ENCODE results near the gene SKAP1. TPM values are rescaled to one million over a fixed set of nuclear protein-coding genes. Genes with fewer than 3 reads are reported as not detected.
A peak's percentile ranks its signal among the peaks of the same experiment; 100 is the strongest.

SKAP1 gene
- polyA plus RNA-seq: 100 to 1,000 TPM; 325 to 458 (median 329) TPM

DNA sequence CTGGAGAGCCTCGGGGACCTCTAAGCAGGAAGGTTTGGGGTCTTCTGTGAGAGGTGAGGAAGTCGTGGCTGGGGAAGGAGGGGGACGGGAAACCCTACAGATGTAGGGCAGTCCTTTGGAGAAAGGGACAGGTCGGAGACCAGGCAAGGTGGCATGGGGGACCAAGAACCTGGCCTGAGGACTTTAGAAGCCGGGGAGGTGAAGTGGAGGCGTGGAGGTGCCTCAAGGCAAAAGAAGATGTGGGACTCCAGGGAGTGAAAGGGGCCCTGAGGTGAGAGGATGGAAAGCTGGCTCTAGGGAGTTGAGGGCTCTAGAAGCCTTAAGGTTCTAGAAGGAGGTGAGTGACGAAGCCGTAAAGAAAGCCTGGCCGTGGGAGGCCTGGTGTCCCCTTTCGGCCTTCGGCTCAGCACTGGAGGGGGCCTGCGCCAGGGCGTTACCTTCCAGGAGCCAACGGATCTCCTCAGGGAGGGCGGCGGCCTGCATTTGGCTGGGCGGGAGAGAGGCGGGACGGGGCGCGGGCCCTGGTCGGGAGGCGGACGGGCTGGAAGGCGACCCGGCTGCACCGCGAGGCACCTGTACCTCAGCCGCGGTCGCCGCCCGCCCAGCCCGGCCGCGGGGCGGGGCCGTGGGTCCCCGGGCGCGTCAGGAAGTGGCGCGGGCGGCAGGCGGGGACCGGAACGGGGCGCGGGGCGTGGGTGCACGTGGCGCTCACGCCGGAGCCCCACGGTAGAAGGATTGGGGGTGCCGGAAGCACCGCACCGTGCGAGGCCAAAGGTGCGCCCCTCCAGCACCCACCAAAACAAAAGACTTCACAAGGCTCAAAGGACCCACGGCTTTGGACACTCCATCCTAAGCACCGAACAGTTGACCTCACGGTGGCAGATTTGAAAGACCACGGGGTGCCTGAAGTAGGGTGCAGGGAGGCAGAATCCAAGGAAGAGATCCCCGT, at the start of gene SKAP1:
SKAP1 (minus strand) TSS at position 577 of the 949 bp plus-strand sequence.
- Mint-ChIP-seq H3K27me3 (ENCODE audit: low read depth in 3 of 3) (peaks cover 7 to 8% (median 7%) of the 10 kb centered on the region in 3 donors), H3K36me3 (peaks cover 0 to 3% (median 0%) of the 10 kb centered on the region in 3 donors), H3K27ac (peak within 1 kb of the TSS; percentile 92 to 100 (median 98)), H3K4me3 (peak within 1 kb of the TSS; percentile 91 to 98 (median 95)), H3K4me1 (peaks cover 68 to 69% of the 10 kb centered on the region in 2 donors), H3K9me3 (no peaks in the 10 kb centered on the region)
- peak; percentile 72 to 77 (median 75) for DNase-seq

DNA sequence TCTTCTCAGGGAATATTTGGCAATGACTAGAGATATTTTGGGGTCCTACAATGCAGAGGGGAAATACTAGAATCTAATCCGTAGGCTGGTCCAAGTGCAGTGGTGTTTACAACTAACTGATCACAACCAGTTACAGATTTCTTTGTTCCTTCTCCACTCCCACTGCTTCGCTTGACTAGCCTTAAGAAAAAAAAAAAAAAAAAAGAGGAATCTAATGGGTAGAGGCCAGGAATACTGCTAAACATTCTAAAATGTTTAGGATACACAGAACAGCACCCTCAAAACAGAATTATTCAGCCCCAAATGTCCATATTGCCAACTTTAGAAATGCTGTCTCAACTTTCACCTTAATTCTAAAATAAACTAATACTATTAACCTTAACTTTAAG, 49.0 kb upstream of the SKAP1 start:
- H3K27ac Mint-ChIP-seq: peak overlapping the region; percentile 81 to 96 (median 88)
- DNase-seq: no peak
- H3K4me3 Mint-ChIP-seq: peak overlapping the region in 4 of 5 donors; percentile 56 to 72 (median 66)
- peaks cover 0 to 2% (median 0%) of the 10 kb centered on the region in 6 donors for H3K9me3 Mint-ChIP-seq
- H3K4me1 Mint-ChIP-seq: peaks cover 42 to 54% of the 10 kb centered on the region in 2 donors
- H3K27me3 Mint-ChIP-seq (ENCODE audit: low read depth in 3 of 3): peaks cover 4 to 5% (median 4%) of the 10 kb centered on the region in 3 donors
- no peaks in the 10 kb centered on the region for H3K36me3 Mint-ChIP-seq

DNA sequence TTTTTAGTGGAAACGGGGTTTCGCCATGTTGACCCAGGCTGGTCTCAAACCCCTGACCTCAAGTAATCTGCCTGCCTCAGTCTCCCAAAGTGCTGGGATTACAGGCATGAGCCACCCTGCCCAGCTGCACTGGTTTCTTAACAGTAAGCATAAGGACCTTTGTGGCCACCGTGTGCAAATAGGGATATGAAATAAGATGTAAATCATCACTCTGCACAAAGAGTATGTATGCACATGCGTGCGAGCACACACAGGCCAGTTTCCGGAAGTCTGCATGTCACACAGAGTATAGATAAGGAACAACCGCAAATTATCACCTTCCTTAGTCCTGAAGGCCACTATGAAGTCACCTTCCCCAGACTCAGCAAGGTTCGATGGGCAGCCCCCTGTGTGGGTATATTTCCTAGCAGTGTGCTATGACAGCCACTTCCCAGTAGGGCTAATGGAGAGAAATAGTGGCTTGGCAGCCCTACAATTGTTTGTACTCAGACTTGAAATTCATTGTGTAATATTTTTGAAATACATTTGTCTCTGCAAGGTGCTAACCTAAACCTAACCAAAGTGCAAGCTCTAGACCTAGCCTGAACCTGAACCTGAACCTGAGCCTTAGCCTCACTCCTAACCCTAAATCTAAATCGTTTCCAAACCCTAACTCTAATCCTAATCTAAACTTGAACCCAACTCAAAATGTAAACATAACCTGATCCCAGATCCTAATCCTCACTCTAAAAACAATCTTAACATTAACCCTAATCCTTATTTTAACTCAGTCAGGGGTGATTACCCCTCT, 48.4 kb upstream of the SKAP1 start:
- Mint-ChIP-seq H3K4me1 (peaks cover 43 to 54% of the 10 kb centered on the region in 2 donors), H3K4me3 (peak overlapping the region; percentile 56 to 72 (median 66)), H3K36me3 (no peaks in the 10 kb centered on the region), H3K27ac (peak overlapping the region; percentile 81 to 96 (median 88)), H3K27me3 (ENCODE audit: low read depth in 3 of 3) (peaks cover 4 to 5% (median 4%) of the 10 kb centered on the region in 3 donors), H3K9me3 (peaks cover 0 to 2% (median 0%) of the 10 kb centered on the region in 6 donors)
- peak; percentile 75 to 77 (median 76) for DNase-seq

DNA sequence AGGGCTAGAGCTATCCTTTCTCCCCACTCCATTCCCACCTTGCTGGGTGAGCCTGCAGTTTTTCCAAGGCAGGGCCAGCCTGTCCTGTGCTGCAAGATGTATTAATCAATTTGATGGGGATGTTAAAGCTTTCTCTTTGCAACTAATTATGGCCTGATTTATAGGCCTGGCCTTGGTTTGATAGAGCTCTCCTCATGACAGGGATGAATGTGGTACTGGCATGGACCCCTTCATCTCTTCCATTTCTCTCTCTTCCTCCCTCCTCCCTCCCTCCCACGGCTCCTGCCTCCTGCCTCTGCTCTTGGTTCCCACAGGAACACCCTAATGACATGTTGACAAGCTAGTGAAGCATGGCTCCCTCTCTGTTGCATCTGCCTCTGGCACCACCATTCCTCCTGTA, 47.2 kb upstream of the SKAP1 start:
- DNase-seq: no peak
- peak overlapping the region; percentile 46 to 90 (median 86) for H3K27ac Mint-ChIP-seq
- H3K27me3 Mint-ChIP-seq (ENCODE audit: low read depth in 3 of 3): peaks cover 2 to 9% (median 8%) of the 10 kb centered on the region in 3 donors
- H3K4me1 Mint-ChIP-seq: peaks cover 43 to 54% of the 10 kb centered on the region in 2 donors
- peak overlapping the region in 4 of 5 donors; percentile 17 to 66 (median 46) for H3K4me3 Mint-ChIP-seq
- peaks cover 0 to 2% (median 0%) of the 10 kb centered on the region in 6 donors for H3K9me3 Mint-ChIP-seq
- H3K36me3 Mint-ChIP-seq: no peaks in the 10 kb centered on the region

DNA sequence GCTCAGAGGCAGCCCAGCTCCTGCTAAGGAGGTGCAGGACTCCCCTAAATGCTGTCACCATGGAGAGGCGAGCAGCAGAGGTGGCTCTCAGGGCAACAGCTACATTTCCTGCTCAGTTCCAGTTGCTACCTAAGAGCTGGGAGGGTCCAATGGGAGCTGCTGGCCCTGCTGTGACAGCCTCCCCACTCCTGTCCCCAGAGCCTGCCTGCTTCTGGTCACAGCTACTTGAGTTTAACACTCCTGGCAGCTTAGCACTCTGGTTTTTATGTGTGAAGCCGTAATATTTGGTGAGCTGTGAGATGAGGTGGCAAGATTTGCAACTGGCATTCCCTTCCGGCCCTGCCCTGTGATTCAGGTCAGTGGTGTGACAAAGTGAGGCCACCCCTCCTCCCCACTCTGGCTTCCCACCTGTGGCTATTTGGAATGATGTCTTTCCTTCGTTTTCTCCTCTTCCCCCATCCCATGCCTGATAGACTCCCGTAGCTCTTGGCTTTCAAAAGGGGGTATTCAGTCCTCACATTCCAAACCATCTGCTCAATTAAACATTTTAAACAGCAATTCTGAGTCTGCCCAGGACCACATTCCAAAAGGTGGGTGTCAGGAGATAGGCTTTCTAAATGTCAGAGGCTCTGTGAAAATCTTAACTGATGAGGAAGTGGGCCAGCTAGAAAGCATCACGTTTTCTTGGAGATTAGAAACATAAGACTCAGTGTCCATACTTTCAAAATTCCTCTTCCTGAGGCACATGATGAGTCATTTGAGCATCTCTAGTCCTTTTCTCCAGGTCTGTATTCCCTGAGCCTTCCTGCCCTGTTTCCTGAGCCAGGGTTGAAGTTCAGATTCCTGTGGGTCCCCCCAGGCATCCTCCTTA, 42.6 kb upstream of the SKAP1 start:
- Mint-ChIP-seq H3K4me1 (peaks cover 51 to 65% of the 10 kb centered on the region in 2 donors), H3K27me3 (ENCODE audit: low read depth in 3 of 3) (peaks cover 4 to 5% (median 4%) of the 10 kb centered on the region in 3 donors), H3K9me3 (peaks cover 0 to 2% (median 0%) of the 10 kb centered on the region in 6 donors), H3K36me3 (no peaks in the 10 kb centered on the region), H3K27ac (peak overlapping the region; percentile 82 to 95 (median 93)), H3K4me3 (peak overlapping the region; percentile 40 to 84 (median 73))
- peak; percentile 73 to 81 (median 74) for DNase-seq

DNA sequence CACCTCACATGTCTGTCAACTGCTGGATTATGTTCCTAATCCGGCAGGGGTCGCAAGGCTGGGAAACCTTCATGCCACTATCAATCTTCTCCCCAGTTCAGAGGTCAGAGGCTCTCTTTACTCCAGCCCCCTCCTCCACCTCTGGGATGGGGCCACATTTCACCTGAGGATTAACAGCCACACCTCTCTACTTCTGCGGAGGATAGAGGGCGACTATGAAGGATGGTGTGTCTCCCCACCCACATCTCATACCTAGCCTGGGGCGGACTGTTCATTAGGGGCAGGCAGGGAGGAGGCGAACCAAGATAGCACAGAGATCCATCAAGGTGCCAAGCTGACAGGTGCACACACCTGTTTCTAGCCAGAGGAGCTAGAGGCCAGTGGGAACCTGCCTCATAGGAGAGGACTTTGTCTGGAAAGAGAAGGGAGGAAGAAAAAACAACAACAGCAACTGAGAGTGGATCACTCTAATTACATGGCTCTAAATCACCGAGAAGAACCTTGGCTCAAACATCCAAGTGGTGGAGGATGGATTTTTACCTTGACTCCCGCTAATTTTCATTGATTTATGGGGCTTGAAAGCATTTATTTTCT, 41.9 kb upstream of the SKAP1 start:
- Mint-ChIP-seq H3K27me3 (ENCODE audit: low read depth in 3 of 3) (peaks cover 1 to 5% (median 4%) of the 10 kb centered on the region in 3 donors), H3K36me3 (no peaks in the 10 kb centered on the region), H3K27ac (peak overlapping the region; percentile 82 to 95 (median 93)), H3K4me3 (peak overlapping the region; percentile 40 to 84 (median 73)), H3K9me3 (no peaks in the 10 kb centered on the region), H3K4me1 (peaks cover 45 to 58% of the 10 kb centered on the region in 2 donors)
- DNase-seq: no peak

DNA sequence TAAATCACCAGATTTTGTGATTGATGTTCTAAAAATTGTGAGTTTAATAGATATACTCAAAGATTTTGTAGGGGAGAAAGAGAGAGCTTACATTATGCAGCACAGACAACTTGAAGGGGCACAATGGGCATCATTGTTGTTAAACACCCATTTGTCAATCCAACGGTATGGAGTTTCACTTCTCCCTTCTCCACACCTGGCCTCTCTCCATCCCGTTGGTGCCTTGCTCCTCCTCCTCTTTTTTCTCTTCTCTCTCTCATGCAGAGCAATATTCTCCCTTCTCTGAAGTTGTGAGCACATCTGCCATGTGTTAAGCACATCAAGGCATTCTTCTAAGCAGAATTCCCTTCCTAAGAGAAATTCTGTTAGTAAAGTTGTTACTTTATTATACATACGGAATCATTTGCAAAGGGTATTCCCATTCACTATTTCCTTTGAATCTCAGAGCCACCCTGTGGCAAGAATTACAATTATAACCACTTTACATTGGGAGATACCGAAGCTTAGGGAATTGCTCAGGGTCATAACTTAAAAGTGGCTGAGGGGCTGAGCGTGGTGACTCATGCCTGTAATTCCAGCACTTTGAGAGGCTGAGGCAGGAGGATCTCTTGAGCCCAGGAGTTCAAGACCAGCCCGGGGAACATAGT, 40.5 kb upstream of the SKAP1 start:
- no peak for DNase-seq
- Mint-ChIP-seq H3K9me3 (no peaks in the 10 kb centered on the region), H3K36me3 (no peaks in the 10 kb centered on the region), H3K4me3 (no peak overlapping the region), H3K4me1 (peaks cover 43 to 48% of the 10 kb centered on the region in 2 donors), H3K27ac (peak overlapping the region in 2 of 6 donors; percentile 40 to 67), H3K27me3 (ENCODE audit: low read depth in 3 of 3) (peaks cover 1 to 6% (median 5%) of the 10 kb centered on the region in 3 donors)

DNA sequence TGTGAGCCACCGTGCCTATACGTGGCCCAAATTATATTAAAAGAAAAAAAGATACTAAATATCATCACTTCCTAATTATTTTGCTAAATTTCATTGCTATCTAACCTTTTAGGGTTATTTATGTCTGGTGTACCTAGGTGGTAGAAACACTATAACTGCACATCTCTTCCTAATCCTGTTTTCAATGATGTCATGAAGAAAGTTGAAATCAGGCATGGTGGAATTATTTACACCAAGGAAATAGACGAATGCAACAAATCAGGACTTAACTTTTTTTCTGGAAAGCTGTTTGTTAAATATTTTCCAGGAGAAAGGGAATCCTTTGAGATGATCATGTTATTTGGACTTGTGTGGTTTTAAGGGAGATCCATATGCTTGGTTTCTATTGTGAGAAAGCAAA, 39.2 kb upstream of the SKAP1 start:
- Mint-ChIP-seq H3K27ac (peak overlapping the region in 2 of 6 donors; percentile 4 to 65), H3K9me3 (no peaks in the 10 kb centered on the region), H3K27me3 (ENCODE audit: low read depth in 3 of 3) (peaks cover 1 to 7% (median 5%) of the 10 kb centered on the region in 3 donors), H3K4me1 (peaks cover 43 to 51% of the 10 kb centered on the region in 2 donors), H3K4me3 (no peak overlapping the region), H3K36me3 (no peaks in the 10 kb centered on the region)
- DNase-seq: no peak

DNA sequence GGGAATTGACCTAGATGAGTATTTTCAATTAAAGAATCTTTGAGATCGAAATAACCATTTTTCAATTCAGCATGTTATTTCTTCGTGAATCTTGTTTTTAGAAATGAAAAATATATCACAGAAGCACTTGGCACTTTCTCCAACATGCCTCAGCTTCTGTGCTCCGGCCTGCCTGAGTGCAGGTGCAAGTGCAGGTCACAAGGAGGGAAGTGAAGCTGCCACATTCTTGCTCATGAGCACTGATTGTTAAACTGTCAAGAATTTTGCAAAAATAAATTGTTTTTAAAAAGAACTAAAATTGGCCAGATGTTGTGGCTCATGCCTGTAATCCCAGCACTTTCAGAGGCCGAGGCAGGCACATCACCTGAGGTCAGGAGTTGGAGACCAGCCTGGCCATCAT, 38.3 kb upstream of the SKAP1 start:
- Mint-ChIP-seq H3K4me1 (peaks cover 36 to 48% of the 10 kb centered on the region in 2 donors), H3K27me3 (ENCODE audit: low read depth in 3 of 3) (peaks cover 1 to 7% (median 5%) of the 10 kb centered on the region in 3 donors), H3K9me3 (no peaks in the 10 kb centered on the region), H3K27ac (no peak overlapping the region), H3K36me3 (no peaks in the 10 kb centered on the region), H3K4me3 (no peak overlapping the region)
- DNase-seq: no peak

DNA sequence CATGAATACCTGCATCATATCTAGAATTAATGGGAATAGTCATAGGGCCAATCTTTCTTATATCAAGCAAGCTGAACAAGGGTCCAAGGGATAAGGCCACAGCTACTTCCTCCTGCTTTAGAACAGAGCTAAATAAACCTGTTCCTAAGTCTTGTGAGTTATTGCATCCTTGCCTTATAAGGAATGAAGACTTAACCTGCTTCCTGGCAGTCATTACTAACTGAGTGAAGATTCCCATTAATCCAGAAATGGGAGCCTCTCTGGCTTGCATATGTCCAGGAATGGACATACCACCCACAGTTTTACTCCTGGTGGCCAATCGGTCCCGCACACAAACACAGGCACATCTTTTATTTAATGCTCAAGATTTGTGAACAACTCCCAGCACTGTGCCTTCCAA, 35.9 kb upstream of the SKAP1 start:
- Mint-ChIP-seq H3K4me1 (peaks cover 12 to 24% of the 10 kb centered on the region in 2 donors), H3K9me3 (no peaks in the 10 kb centered on the region), H3K4me3 (no peak overlapping the region), H3K36me3 (no peaks in the 10 kb centered on the region), H3K27ac (no peak overlapping the region), H3K27me3 (ENCODE audit: low read depth in 3 of 3) (peaks cover 0 to 2% (median 0%) of the 10 kb centered on the region in 3 donors)
- DNase-seq: no peak

DNA sequence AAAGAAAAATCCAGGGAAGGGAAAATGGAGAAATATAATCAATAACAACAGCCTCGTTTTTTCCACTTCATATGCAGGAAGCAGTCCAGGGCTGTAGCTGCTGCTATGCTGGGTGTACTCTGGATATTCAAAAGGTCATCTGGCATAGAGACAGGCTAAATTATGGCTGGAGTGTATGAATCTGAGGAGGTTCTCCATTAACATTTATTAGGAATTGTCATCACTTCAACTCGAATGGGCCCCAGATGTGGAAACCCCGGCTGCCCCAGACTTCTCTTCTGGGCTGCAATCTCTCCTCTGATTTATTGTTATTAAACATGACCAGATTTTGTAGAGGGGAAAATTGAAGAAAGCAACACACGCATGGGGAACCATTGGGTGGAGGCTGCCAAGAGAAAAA, 33.5 kb upstream of the SKAP1 start:
- no peaks in the 10 kb centered on the region for H3K9me3 Mint-ChIP-seq
- no peak overlapping the region for H3K27ac Mint-ChIP-seq
- H3K36me3 Mint-ChIP-seq: no peaks in the 10 kb centered on the region
- peaks cover 0 to 2% (median 0%) of the 10 kb centered on the region in 3 donors for H3K27me3 Mint-ChIP-seq (ENCODE audit: low read depth in 3 of 3)
- DNase-seq: no peak
- peaks cover 1 to 9% of the 10 kb centered on the region in 2 donors for H3K4me1 Mint-ChIP-seq
- no peak overlapping the region for H3K4me3 Mint-ChIP-seq

DNA sequence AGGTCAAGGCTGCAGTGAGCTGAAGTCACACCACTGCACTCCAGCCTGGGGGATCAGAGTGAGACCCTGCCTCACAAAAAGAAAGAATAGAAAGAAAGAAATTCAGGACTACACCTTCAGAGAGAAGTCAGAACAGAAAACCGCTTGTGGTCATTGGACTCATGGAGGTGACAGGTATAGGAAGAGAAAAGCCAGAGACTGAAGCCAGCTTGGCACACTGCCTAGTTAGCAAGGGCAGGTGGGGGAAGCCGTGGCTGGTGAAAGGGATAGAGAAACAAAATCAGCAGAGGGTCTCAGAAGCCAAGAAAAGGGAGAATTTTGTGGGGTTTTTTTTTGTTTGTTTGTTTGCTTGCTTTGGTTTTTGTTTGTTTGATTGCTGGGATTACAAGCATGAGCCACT, 32.9 kb upstream of the SKAP1 start:
- Mint-ChIP-seq H3K4me3 (no peak overlapping the region), H3K4me1 (peaks cover 1 to 9% of the 10 kb centered on the region in 2 donors), H3K9me3 (no peaks in the 10 kb centered on the region), H3K27ac (peak overlapping the region in 2 of 6 donors; percentile 29 to 57), H3K27me3 (ENCODE audit: low read depth in 3 of 3) (peaks cover 0 to 2% (median 0%) of the 10 kb centered on the region in 3 donors), H3K36me3 (no peaks in the 10 kb centered on the region)
- no peak for DNase-seq
